NCI-H2196 (cell line): ENCODE data around the gene RSL24D1.
"Not testable (repeated sequence)": the region's sequence is repeated elsewhere in the genome, so short reads cannot be mapped to it uniquely, and the experiment has no call there.

Source experiments
- DNase-seq: peaks from one replicate; lab custom pipeline; 2025; ENCODE audit not compliant: unreplicated experiment; lab: John Stamatoyannopoulos, UW

Gene RSL24D1

GRCh38 chr15:55218056-55218455, 21.3 kb upstream of the RSL24D1 start:
- no peak for DNase-seq

- DNase-seq, result no peak
Measured at GRCh38 chr15:55204464-55204863, 7.7 kb upstream of the RSL24D1 start.

GRCh38 chr15:55202206-55202605, 5.5 kb upstream of the RSL24D1 start:
- no peak for DNase-seq

GRCh38 chr15:55198706-55199105, 2.0 kb upstream of the RSL24D1 start:
- no peak for DNase-seq

- no peak for DNase-seq
Measured at GRCh38 chr15:55197719-55198118, 978 bp upstream of the RSL24D1 start.

GRCh38 chr15:55197362-55197705, 593 bp upstream of the RSL24D1 start:
- DNase-seq, result no peak

GRCh38 chr15:55195996-55196395, 745 bp downstream of the RSL24D1 start:
- DNase-seq, result no peak

- DNase-seq, result no peak
Measured at GRCh38 chr15:55194256-55194655, 2.5 kb downstream of the RSL24D1 start.

GRCh38 chr15:55186331-55186730, 10.4 kb downstream of the RSL24D1 start:
- DNase-seq, result no peak

- no peak for DNase-seq
Measured at GRCh38 chr15:55183679-55184078, 13.1 kb downstream of the RSL24D1 start.

GRCh38 chr15:55179141-55179540, 17.6 kb downstream of the RSL24D1 start:
- no peak for DNase-seq

- DNase-seq, result no peak
Measured at GRCh38 chr15:55170361-55170760, 26.4 kb downstream of the RSL24D1 start.

- DNase-seq, result peak; percentile 40
Measured at GRCh38 chr15:55168350-55168974, 28.3 kb downstream of the RSL24D1 start.

GRCh38 chr15:55164284-55164683, 32.5 kb downstream of the RSL24D1 start:
- no peak for DNase-seq

- DNase-seq, result peak; percentile 0
Measured at GRCh38 chr15:55151631-55152030, 45.1 kb downstream of the RSL24D1 start.

GRCh38 chr15:55143132-55143531, 53.6 kb downstream of the RSL24D1 start:
- not testable (repeated sequence) for DNase-seq

GRCh38 chr15:55133972-55134371, 62.8 kb downstream of the RSL24D1 start:
- DNase-seq, result no peak

- no peak for DNase-seq
Measured at GRCh38 chr15:55132672-55133071, 64.1 kb downstream of the RSL24D1 start.
